CD1c-positive myeloid dendritic cell (primary cell): ENCODE measurements around the gene HEATR1.
"Not testable (repeated sequence)": the region's sequence is repeated elsewhere in the genome, so short reads cannot be mapped to it uniquely, and the experiment has no call there.

Experiments
- DNase-seq: peaks from one replicate; pipeline ENCODE4 v3.0.0-alpha.2; 2016; ENCODE audit errors: extremely low spot score

The HEATR1 gene

GRCh38 chr1:236509203-236509602, 95.1 kb downstream of the HEATR1 start:
- no peak for DNase-seq

- no peak for DNase-seq
Observed at GRCh38 chr1:236508593-236509027, 95.7 kb downstream of the HEATR1 start.

DNA sequence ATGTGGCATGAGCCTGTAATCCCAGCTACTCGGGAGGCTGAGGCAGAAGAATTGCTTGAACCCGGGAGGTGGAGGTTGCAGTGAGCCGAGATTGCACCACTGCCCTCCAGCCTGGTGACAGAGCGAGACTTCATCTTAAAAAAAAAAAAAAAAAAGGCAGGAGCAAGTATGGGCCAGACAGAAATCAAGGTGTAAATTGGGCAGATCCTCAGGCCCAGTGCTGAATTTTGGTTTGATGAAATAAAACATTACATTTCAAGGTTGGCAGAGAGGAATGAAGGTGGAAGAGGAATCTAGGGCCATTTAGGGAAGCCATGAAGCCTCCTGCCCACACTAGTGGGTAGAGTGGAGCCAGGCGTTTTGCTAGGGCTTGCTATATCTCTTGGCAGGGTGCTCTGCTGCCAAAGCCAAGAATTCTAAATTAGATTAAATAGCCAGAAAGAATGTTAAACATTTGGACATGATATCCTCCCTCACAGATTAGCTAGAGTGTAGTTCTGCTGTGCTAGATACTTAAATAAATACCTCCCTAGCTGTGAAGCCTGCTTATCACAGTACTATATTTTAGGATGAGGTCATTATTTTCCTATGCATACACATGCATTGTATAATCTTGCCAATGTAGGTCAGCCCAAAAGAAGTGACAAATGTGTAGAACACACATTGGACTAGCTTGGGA, 97.2 kb downstream of the HEATR1 start:
- no peak for DNase-seq

DNA sequence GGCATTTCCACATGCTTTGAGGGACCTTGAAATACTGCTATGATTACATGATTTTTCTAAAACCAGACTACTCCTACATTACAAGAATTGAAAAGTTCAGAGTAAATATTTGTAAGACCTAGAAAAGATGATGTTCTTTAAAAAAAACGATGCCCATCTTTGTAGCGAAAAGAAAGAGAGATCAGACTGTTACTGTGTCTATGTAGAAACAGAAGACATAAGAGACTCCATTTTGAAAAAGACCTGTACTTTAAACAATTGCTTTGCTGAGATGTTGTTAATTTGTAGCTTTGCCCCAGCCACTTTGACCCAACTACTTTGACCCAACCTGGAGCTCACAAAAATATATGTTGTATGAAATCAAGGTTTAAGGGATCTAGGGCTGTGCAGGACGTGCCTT, 100.0 kb downstream of the HEATR1 start:
- not testable (repeated sequence) for DNase-seq

GRCh38 chr1:236502972-236503639, 101.2 kb downstream of the HEATR1 start:
- peak; percentile 77 for DNase-seq

DNA sequence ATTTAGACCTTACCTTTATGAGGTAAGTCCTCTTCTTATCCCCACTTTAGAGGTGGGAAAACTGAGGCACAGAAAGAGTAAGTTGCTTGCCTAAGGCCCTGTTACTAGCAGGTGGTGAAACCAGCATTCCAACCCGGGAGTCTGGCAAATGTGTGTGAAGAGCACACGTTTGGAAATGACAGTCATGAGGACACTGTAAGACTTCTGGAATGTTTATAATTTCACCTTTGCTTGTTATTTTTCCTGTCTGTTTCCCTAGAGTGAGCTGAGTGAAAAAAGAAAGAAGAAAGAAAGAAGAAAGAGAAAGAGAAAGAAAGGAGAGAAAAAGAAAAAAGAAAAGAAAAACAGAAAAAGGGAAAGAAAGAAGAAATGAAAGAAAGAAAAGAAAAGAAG, 101.7 kb downstream of the HEATR1 start:
- DNase-seq, result no peak

DNA sequence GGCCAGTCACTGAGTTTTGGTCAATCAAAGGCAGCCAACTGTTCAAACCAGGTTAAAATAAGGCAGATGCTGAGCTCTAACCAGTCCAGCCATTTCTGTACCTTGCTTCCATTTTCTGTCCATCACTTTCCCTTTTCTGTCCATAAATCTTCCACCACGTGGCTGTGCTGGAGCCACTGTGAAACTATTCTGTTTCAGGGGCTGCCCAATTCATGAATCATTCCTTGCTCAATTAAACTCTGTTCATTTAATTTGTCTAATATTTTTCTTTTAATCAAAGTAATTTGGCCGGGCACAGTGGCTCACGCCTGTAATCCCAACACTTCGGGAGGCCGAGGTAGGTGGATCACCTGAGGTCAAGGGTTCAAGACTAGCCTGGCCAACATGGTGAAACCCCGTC, 103.2 kb downstream of the HEATR1 start:
- DNase-seq, result no peak
